Suprapubic skin (tissue), 3 donors: Measurements from ENCODE around the gene NKAIN4.

Source experiments
- CTCF ChIP-seq, 2 donors: fragments of 200-600 bp in 1 of 2; fragments of 450-650 bp in 1 of 2; sonication (generic) in 1 of 2; IDR thresholded peaks; one replicate each; pipeline ENCODE4 v1.5.1; 2016 to 2019; ENCODE audit warnings: antibody characterized with exemption in 2 of 2, mild to moderate bottlenecking in 1 of 2, moderate library complexity in 1 of 2
- POLR2AphosphoS5 ChIP-seq, 3 donors: sonication (generic); formaldehyde crosslinking; IDR thresholded peaks; one replicate each; pipeline ENCODE4 v1.6.1; 2017; ENCODE audit warnings: antibody characterized with exemption in 3 of 3

DNA sequence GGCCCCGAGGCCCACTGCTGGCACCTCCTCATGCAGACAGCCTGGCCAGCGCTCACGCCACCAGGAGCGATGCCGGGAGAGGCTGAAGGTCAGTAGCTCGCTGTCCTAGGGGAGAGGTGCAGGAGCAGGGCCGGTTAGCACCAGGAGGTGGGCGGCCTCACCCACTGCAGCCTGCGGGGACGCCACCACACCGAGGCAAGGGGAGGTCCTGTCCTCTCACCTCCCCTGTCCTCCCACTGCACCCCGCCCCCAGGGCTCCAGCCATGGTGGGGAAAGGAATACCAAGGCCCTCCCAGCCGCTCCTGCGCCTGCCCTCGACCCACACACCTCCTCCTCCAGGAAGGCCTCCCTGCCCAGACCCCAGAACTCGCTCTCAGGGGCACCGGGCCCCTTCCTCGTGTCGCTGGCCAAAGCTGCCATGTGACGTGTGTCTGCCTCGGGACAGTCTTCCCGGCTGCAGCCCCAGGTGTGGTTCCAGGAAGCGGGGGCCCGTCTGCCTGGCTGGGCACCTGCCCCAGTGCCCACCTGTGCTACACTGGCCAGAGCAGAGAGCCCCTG, 6.5 kb downstream of the NKAIN4 start:
- no peak for TF ChIP-seq CTCF (IDR thresholded peaks at IDR 0.05)
- TF ChIP-seq POLR2AphosphoS5 (IDR thresholded peaks at IDR 0.05), result no peak
